Measurements from ENCODE around the gene CCNT1.
"Not testable (repeated sequence)": the region's sequence is repeated elsewhere in the genome, so short reads cannot be mapped to it uniquely, and the experiment has no call there.

The CCNT1 gene

GRCh38 chr12:48716493-48717251, at the start of gene CCNT1:
CCNT1 (minus strand) TSS chr12:48716707; CDS start chr12:48716675, 32 bp downstream.
- DNase-seq = peak; percentile 100

GRCh38 chr12:48765753-48766162, 49.3 kb upstream of the CCNT1 start:
- DNase-seq = no peak

- no peak for DNase-seq
These were observed 48.0 kb upstream of the CCNT1 start for GRCh38 chr12:48764521-48764920.

- no peak for DNase-seq
These were observed 42.2 kb upstream of the CCNT1 start for GRCh38 chr12:48758737-48759136.

- DNase-seq = no peak
These were observed 41.7 kb upstream of the CCNT1 start for GRCh38 chr12:48758186-48758585.

- DNase-seq = no peak
These were observed 34.4 kb upstream of the CCNT1 start for GRCh38 chr12:48750769-48751356.

DNA sequence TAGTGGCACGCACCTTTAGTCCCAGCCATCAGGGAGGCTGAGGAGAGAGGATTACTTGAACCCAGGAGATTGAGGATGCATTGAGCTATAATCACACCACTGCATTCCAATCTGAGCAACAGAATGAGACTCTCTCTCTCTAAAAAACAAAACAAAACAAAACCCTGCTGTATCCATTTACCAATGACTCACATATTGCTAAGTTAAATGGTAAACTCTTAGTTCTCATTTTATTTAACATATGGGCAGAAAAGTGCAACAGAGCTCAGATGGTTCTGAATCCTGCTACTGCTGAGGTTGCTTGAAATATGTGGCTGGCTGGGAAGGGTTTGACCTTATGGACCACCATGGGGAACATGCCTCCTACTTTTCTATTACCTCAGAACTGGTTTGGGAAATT, 33.7 kb upstream of the CCNT1 start:
- DNase-seq = no peak

- DNase-seq = peak; percentile 79
These were observed 27.9 kb upstream of the CCNT1 start for GRCh38 chr12:48744251-48745008.

DNA sequence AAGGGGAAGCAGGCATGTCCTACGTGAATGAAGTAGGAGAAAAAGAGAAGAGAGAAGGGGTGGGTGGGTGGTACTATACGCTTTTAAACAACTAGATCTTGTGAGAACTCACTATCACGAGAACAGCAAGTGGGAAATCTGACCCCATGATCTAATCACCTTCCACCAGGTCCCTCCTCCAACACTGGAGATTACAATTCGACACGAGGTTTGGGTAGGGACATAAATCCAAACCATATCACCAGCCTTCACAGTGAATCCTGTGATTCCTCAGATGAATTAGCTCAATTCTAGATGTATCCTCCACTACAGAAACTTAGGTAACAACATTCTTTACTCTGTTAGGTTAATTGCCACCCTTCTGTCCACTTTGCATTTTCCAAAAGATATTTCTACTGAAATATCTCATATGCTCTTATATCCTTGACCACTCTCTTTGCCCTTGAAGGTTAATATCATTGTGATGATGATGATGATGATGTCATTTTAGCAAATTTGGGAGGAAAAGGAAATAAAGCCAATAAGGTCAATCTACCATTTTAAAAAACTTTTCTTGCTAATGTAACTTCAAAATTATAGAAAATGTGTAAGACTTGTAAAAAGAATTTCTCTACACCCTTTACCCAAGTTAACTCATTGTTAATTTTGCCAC, 23.2 kb upstream of the CCNT1 start:
- DNase-seq = no peak

- DNase-seq = no peak
These were observed 19.9 kb upstream of the CCNT1 start for GRCh38 chr12:48736456-48736855.

- no peak for DNase-seq
These were observed 12.3 kb upstream of the CCNT1 start for GRCh38 chr12:48728807-48729206.

DNA sequence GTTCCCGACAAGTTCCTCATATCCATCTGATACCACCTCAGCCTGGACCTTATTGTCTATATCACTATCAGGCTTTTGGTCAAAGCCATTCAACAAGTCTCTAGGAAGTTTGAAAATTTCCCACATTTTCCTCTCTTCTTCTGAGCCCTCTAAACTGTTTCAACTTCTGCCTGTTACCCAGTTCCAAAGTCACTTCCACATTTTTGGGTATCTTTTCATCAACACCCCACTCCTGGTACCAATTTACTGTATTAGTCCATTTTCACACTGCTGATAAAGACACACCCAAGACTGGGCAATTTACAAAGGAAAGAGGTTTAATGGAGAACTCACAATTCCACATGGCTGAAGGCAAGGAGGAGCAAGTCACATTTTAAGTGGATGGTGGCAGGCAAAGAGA, 4.2 kb upstream of the CCNT1 start:
- not testable (repeated sequence) for DNase-seq

DNA sequence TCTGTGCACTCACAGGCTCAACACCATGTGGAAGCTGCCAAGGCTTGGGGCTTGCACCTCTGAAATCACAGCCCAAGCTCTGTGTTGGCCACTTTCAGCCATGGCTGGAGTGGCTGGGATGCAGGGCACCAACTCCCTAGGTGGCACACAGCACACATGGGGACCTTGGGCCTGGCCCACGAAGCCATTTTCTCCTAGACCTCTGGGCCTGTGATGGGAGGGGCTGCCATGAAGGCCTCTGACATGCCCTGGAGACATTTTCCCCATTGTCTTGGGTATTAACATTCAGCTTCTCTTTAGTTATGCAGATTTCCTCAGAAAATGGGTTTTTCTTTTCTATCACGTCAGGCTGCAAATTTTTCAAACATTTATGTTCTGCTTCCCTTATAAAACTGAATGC, 3.7 kb upstream of the CCNT1 start:
- DNase-seq = not testable (repeated sequence)

DNA sequence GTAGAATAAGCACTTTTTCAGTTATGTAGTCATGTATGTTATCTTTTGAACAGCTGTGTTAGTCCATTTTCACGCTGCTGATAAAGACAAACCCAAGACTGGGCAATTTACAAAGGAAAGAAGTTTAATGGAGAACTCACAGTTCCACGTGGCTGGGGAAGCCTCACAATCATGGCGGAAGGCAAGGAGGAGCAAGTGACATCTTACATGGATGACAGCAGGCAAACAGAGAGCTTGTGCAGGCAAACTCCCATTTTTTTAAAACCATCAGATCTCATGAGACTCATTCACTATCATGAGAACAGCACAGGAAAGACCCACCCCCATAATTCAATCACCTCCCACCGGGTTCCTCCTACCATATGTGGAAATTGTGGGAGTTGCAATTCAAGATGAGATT, 2.5 kb upstream of the CCNT1 start:
- DNase-seq = not testable (repeated sequence)

DNA sequence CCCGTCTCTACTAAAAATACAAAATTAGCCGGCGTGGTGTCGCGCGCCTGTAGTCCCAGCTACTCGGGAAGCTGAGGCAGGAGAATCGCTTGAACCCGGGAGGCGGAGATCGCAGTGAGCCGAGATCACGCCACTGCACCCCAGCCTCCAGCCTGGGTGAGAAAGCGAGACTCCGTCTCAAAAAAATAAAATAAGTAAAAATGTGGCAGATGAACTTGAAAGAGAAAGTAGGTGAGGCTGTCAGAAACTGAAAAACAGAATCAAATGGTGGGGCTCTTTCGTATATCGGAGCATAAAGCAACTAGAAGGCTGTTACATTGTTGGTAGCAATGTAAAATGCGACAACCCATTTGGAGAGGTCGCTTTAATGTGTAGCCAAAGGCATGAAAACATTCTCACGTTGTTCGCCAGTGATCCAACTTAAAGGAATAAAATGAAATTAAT, 767 bp upstream of the CCNT1 start:
- no peak for DNase-seq

DNA sequence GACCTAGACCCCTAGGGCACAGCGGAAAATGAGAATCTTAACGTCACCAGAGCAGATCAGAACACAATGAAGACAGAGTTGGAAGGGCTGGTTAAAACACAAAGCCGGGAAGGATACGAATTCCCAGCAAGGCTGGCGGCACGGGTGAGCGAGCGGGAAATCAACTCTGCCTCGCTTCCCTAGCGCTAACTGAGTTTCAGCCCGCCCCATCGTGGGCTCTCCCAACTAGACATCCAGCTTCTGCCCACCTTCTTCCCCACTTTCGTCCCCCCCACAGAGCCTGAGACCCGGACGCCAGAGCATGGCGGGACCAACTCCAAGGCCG, 377 bp downstream of the CCNT1 start:
- no peak for DNase-seq

DNA sequence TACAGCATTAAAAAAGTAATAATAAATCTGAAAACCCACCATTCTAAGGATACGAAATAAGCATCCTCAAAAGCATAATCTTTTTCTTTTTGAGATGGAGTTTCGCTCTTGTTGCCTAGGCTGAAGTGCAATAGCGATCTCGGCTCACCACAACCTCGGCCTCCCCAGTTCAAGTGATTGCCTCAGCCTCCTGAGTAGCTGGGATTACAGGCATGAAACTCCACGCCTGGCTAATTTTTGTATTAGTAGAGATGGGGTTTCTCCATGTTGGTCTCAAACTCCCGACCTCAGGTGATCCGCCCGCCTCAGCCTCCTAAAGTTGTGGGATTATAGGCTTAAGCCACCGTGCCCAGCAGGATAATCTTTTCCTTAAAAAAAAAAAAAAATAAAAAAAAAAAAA, 4.3 kb downstream of the CCNT1 start:
- DNase-seq = no peak

DNA sequence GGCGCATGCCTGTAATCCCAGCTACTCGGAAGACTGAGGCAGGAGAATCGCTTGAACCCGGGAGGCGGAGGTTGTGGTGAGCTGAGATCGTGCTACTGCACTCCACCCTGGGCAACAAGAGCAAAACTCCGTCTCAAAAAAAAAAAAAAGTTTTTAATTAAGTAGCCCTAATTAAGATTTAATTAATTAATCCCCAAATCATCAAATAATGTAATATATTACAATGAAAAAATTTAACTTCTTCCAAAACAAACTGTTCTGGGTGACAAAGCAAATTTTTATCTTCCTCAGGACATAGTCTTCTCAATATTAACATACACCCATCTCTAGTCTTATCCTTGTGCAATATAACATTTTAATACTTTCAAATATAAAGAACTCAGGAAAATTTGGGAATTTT, 17.7 kb downstream of the CCNT1 start:
- DNase-seq = not testable (repeated sequence)

GRCh38 chr12:48696626-48697025, 19.9 kb downstream of the CCNT1 start:
- DNase-seq = no peak

GRCh38 chr12:48695859-48696258, 20.6 kb downstream of the CCNT1 start:
- no peak for DNase-seq

GRCh38 chr12:48694038-48694437, 22.5 kb downstream of the CCNT1 start:
- DNase-seq = no peak

- DNase-seq = no peak
These were observed 22.9 kb downstream of the CCNT1 start for GRCh38 chr12:48693572-48693971.

- DNase-seq = no peak
These were observed 24.6 kb downstream of the CCNT1 start for GRCh38 chr12:48691826-48692487.
